Measurements from ENCODE around the gene PDZD11.

PDZD11 gene

GRCh38 chrX:70260104-70260503 is 29.6 kb downstream of the PDZD11 start, which contains the start of gene P2RY4:
P2RY4 (minus strand) TSS chrX:70260204; CDS start chrX:70259624, 580 bp downstream.
- no peak for ATAC-seq
- no peak for TF ChIP-seq BACH2 (CRISPR knock-in tag; IDR thresholded peaks at IDR 0.05; ENCODE audit: borderline replicate concordance)
- TF ChIP-seq, protein P1, sequence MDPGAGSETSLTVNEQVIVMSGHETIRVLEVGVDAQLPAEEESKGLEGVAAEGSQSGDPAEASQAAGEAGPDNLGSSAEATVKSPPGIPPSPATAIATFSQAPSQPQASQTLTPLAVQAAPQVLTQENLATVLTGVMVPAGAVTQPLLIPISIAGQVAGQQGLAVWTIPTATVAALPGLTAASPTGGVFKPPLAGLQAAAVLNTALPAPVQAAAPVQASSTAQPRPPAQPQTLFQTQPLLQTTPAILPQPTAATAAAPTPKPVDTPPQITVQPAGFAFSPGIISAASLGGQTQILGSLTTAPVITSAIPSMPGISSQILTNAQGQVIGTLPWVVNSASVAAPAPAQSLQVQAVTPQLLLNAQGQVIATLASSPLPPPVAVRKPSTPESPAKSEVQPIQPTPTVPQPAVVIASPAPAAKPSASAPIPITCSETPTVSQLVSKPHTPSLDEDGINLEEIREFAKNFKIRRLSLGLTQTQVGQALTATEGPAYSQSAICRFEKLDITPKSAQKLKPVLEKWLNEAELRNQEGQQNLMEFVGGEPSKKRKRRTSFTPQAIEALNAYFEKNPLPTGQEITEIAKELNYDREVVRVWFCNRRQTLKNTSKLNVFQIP (CRISPR knock-in tag; IDR thresholded peaks at IDR 0.05; ENCODE audit: borderline replicate concordance, low read depth): no peak
- no peak for TF ChIP-seq ZNF8 (CRISPR knock-in tag; IDR thresholded peaks at IDR 0.05)
- no peak for TF ChIP-seq PATZ1 (CRISPR knock-in tag; IDR thresholded peaks at IDR 0.05; ENCODE audit: borderline replicate concordance)
- TF ChIP-seq CSDC2 (CRISPR knock-in tag; IDR thresholded peaks at IDR 0.05): no peak
- TF ChIP-seq, protein P2, sequence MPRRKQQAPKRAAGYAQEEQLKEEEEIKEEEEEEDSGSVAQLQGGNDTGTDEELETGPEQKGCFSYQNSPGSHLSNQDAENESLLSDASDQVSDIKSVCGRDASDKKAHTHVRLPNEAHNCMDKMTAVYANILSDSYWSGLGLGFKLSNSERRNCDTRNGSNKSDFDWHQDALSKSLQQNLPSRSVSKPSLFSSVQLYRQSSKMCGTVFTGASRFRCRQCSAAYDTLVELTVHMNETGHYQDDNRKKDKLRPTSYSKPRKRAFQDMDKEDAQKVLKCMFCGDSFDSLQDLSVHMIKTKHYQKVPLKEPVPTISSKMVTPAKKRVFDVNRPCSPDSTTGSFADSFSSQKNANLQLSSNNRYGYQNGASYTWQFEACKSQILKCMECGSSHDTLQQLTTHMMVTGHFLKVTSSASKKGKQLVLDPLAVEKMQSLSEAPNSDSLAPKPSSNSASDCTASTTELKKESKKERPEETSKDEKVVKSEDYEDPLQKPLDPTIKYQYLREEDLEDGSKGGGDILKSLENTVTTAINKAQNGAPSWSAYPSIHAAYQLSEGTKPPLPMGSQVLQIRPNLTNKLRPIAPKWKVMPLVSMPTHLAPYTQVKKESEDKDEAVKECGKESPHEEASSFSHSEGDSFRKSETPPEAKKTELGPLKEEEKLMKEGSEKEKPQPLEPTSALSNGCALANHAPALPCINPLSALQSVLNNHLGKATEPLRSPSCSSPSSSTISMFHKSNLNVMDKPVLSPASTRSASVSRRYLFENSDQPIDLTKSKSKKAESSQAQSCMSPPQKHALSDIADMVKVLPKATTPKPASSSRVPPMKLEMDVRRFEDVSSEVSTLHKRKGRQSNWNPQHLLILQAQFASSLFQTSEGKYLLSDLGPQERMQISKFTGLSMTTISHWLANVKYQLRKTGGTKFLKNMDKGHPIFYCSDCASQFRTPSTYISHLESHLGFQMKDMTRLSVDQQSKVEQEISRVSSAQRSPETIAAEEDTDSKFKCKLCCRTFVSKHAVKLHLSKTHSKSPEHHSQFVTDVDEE (CRISPR knock-in tag; IDR thresholded peaks at IDR 0.05): no peak

- ATAC-seq: no peak
- TF ChIP-seq TCF4 (CRISPR knock-in tag; IDR thresholded peaks at IDR 0.05; ENCODE audit: borderline replicate concordance): no peak
- no peak for TF ChIP-seq ZNF70 (CRISPR knock-in tag; IDR thresholded peaks at IDR 0.05)
- no peak for TF ChIP-seq ZFP3 (CRISPR knock-in tag; IDR thresholded peaks at IDR 0.05)
- TF ChIP-seq ZNF565 (CRISPR knock-in tag; conservative IDR thresholded peaks at IDR 0.05; ENCODE audit: low read depth): no peak
- no peak for TF ChIP-seq CSDC2 (CRISPR knock-in tag; IDR thresholded peaks at IDR 0.05)
- no peak for TF ChIP-seq ISL1 (CRISPR knock-in tag; IDR thresholded peaks at IDR 0.05)
- TF ChIP-seq, protein P2 (CRISPR knock-in tag; IDR thresholded peaks at IDR 0.05): no peak
- no peak for TF ChIP-seq OSR1 (CRISPR knock-in tag; IDR thresholded peaks at IDR 0.05)
- no peak for TF ChIP-seq GLIS3 (CRISPR knock-in tag; IDR thresholded peaks at IDR 0.05)
- no peak for TF ChIP-seq CSRNP3 (CRISPR knock-in tag; IDR thresholded peaks at IDR 0.05)
- no peak for TF ChIP-seq BACH2 (CRISPR knock-in tag; IDR thresholded peaks at IDR 0.05; ENCODE audit: borderline replicate concordance)
- TF ChIP-seq CREB5 (CRISPR knock-in tag; IDR thresholded peaks at IDR 0.05; ENCODE audit: low read depth): no peak
- TF ChIP-seq, protein P1 (CRISPR knock-in tag; IDR thresholded peaks at IDR 0.05; ENCODE audit: borderline replicate concordance, low read depth): no peak
- no peak for TF ChIP-seq TOX (CRISPR knock-in tag; IDR thresholded peaks at IDR 0.05; ENCODE audit: borderline replicate concordance)
- TF ChIP-seq ZC3H10 (CRISPR knock-in tag; IDR thresholded peaks at IDR 0.05): no peak
- no peak for TF ChIP-seq ARNTL (CRISPR knock-in tag; IDR thresholded peaks at IDR 0.05; ENCODE audit: borderline replicate concordance, low read depth)
- TF ChIP-seq PPARA (CRISPR knock-in tag; IDR thresholded peaks at IDR 0.05; ENCODE audit: borderline replicate concordance): no peak
- TF ChIP-seq RARB (CRISPR knock-in tag; IDR thresholded peaks at IDR 0.05): no peak
- TF ChIP-seq ZFP30 (CRISPR knock-in tag; IDR thresholded peaks at IDR 0.05): no peak
Measured at GRCh38 chrX:70257423-70258288, 32.1 kb downstream of the PDZD11 start.

Measured in SK-N-SH treated with all-trans-retinoic acid at 6 μM for 48 hours (cell line).